ENCODE data around the gene LNX1. TPM values are rescaled to one million over a fixed set of nuclear protein-coding genes. Genes with fewer than 3 reads are reported as not detected.
A peak's percentile ranks its signal among the peaks of the same experiment; 100 is the strongest.

The LNX1 gene
- total RNA-seq (2022) (9.3 and 12.4 TPM in 2 replicates), Bru-seq, nascent RNA (percentile 69 among the genes with signal in this experiment), BruChase-seq, experiment 1, labeled RNA remaining after a 2-hour chase (percentile 53 among the genes with signal in this experiment), BruChase-seq, experiment 2, labeled RNA remaining after a 6-hour chase (percentile 55 among the genes with signal in this experiment)
- long read RNA-seq, transcript LNX1-201 (11 exons, 2,953 nt): major isoform, 11 of 31 reads
- long read RNA-seq, partial matches to known transcripts: 6 of 31 reads
- long read RNA-seq, other reads (novel, unspliced or antisense): 14 of 31 reads

- Mint-ChIP-seq H3K27me3 (ENCODE audit: insufficient read depth, unreplicated experiment) (no peaks in the 10 kb centered on the region), H3K4me1 (ENCODE audit: low read depth, unreplicated experiment) (peaks cover 45% of the 10 kb centered on the region), H3K27ac (ENCODE audit: unreplicated experiment) (peak within 1 kb of the TSS; percentile 87), H3K4me3 (ENCODE audit: unreplicated experiment) (peak within 1 kb of the TSS; percentile 82), H3K9me3 (ENCODE audit: unreplicated experiment) (no peaks in the 10 kb centered on the region), H3K36me3 (ENCODE audit: insufficient read depth, unreplicated experiment) (peaks cover 12% of the 10 kb centered on the region)
- H3K4me1 ChIP-seq: peaks cover 48% of the 10 kb centered on the region
- ChIA-PET CTCF (interaction anchor here (0.6 to 1.0 kb wide), 3 partner anchors 9 to 642 kb away, joined by 3 to 6 read pairs (median 3); no protein-coding TSS in a partner anchor), POLR2A (interaction anchor here (1.0 to 1.1 kb wide), 2 partner anchors 115 to 572 kb away, joined by 7 read pairs; no protein-coding TSS in a partner anchor)
- no TSS peak for BruUV-seq (replicated peaks)
- no peaks in the 10 kb centered on the region for H3K27me3 ChIP-seq (replicated peaks; ENCODE audit: control insufficient read depth, insufficient read depth, low read length)
- TF ChIP-seq, protein P1, sequence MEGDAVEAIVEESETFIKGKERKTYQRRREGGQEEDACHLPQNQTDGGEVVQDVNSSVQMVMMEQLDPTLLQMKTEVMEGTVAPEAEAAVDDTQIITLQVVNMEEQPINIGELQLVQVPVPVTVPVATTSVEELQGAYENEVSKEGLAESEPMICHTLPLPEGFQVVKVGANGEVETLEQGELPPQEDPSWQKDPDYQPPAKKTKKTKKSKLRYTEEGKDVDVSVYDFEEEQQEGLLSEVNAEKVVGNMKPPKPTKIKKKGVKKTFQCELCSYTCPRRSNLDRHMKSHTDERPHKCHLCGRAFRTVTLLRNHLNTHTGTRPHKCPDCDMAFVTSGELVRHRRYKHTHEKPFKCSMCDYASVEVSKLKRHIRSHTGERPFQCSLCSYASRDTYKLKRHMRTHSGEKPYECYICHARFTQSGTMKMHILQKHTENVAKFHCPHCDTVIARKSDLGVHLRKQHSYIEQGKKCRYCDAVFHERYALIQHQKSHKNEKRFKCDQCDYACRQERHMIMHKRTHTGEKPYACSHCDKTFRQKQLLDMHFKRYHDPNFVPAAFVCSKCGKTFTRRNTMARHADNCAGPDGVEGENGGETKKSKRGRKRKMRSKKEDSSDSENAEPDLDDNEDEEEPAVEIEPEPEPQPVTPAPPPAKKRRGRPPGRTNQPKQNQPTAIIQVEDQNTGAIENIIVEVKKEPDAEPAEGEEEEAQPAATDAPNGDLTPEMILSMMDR (IDR thresholded peaks at IDR 0.05; ENCODE audit: insufficient read depth in 1 of 2, low read depth in 1 of 2, low read length in 1 of 2, severe bottlenecking in 1 of 2, unreplicated experiment in 1 of 2): peak in 1 of 2 experiments; percentile 42
- H3K36me3 ChIP-seq (ENCODE audit: control insufficient read depth, insufficient read depth, low read length): no peaks in the 10 kb centered on the region
- H3K4me3 ChIP-seq (ENCODE audit: low read depth, low read length): peak within 1 kb of the TSS; percentile 49
- DNase-seq: peak; percentile 96 to 98
- no peaks in the 10 kb centered on the region for H3K9me3 ChIP-seq
- intact Hi-C loops (cut with micrococcal nuclease; ENCODE audit: unreplicated experiment): loop anchor here (1.0 to 10.0 kb wide), 10 partner anchors 53 to 635 kb away; partner anchors contain the start of gene FIP1L1
These were observed at the start of gene LNX1 for GRCh38 chr4:53591372-53591892. Gene LNX1, minus strand, starts transcription at chr4:53591486. Its CDS starts 17,484 bp downstream, at chr4:53574002.

- Mint-ChIP-seq H3K36me3 (ENCODE audit: insufficient read depth, unreplicated experiment) (peaks cover 5% of the 10 kb centered on the region), H3K27me3 (ENCODE audit: insufficient read depth, unreplicated experiment) (no peaks in the 10 kb centered on the region), H3K4me1 (ENCODE audit: low read depth, unreplicated experiment) (peaks cover 16% of the 10 kb centered on the region), H3K9me3 (ENCODE audit: unreplicated experiment) (no peaks in the 10 kb centered on the region), H3K4me3 (ENCODE audit: unreplicated experiment) (no peak overlapping the region), H3K27ac (ENCODE audit: unreplicated experiment) (no peak overlapping the region)
- Histone ChIP-seq H3K27me3 (replicated peaks; ENCODE audit: control insufficient read depth, insufficient read depth, low read length) (no peaks in the 10 kb centered on the region), H3K4me3 (ENCODE audit: low read depth, low read length) (no peak overlapping the region), H3K4me1 (peaks cover 39% of the 10 kb centered on the region), H3K9me3 (no peaks in the 10 kb centered on the region), H3K36me3 (ENCODE audit: control insufficient read depth, insufficient read depth, low read length) (no peaks in the 10 kb centered on the region; the same call in 1 of the 2 replicates)
- peak; percentile 9 to 40 for DNase-seq
- POLR2A ChIA-PET: no interaction called here
- TF ChIP-seq, protein P1 (IDR thresholded peaks at IDR 0.05; ENCODE audit: insufficient read depth in 1 of 2, low read depth in 1 of 2, low read length in 1 of 2, severe bottlenecking in 1 of 2, unreplicated experiment in 1 of 2): no peak
- BruUV-seq (replicated peaks): no TSS peak
- intact Hi-C loops (cut with micrococcal nuclease; ENCODE audit: unreplicated experiment): loop anchor here (1.0 to 5.0 kb wide), 2 partner anchors 12 to 119 kb away; no protein-coding TSS in a partner anchor
- CTCF ChIA-PET: interaction anchor here (0.6 to 1.4 kb wide), 3 partner anchors 66 to 593 kb away, joined by 3 to 4 read pairs (median 4); no protein-coding TSS in a partner anchor
These were observed 49.5 kb upstream of the LNX1 start for GRCh38 chr4:53640576-53641453.

- H3K27me3 ChIP-seq (replicated peaks; ENCODE audit: control insufficient read depth, insufficient read depth, low read length): no peaks in the 10 kb centered on the region
- POLR2A ChIA-PET: no interaction called here
- DNase-seq: no peak
- CTCF ChIA-PET: no interaction called here
- no TSS peak for BruUV-seq (replicated peaks)
- TF ChIP-seq, protein P1 (IDR thresholded peaks at IDR 0.05; ENCODE audit: insufficient read depth in 1 of 2, low read depth in 1 of 2, low read length in 1 of 2, severe bottlenecking in 1 of 2, unreplicated experiment in 1 of 2): no peak
- Mint-ChIP-seq H3K36me3 (ENCODE audit: insufficient read depth, unreplicated experiment) (no peaks in the 10 kb centered on the region), H3K4me3 (ENCODE audit: unreplicated experiment) (no peak overlapping the region), H3K9me3 (ENCODE audit: unreplicated experiment) (no peaks in the 10 kb centered on the region), H3K4me1 (ENCODE audit: low read depth, unreplicated experiment) (peaks cover 6% of the 10 kb centered on the region), H3K27me3 (ENCODE audit: insufficient read depth, unreplicated experiment) (no peaks in the 10 kb centered on the region), H3K27ac (ENCODE audit: unreplicated experiment) (no peak overlapping the region)
- no peaks in the 10 kb centered on the region; the same call in 1 of the 2 replicates for H3K36me3 ChIP-seq (ENCODE audit: control insufficient read depth, insufficient read depth, low read length)
- peaks cover 21% of the 10 kb centered on the region for H3K4me1 ChIP-seq
- H3K4me3 ChIP-seq (ENCODE audit: low read depth, low read length): no peak overlapping the region
- no peaks in the 10 kb centered on the region for H3K9me3 ChIP-seq
- intact Hi-C loops (cut with micrococcal nuclease; ENCODE audit: unreplicated experiment): no loop called here
These were observed 47.6 kb upstream of the LNX1 start for GRCh38 chr4:53638919-53639318.
